ENCODE measurements around the gene HEBP2. TPM values are rescaled to one million over a fixed set of nuclear protein-coding genes. Genes with fewer than 3 reads are reported as not detected.
A peak's percentile ranks its signal among the peaks of the same experiment; 100 is the strongest.

Gene HEBP2
- total and polyA plus RNA-seq, 2 donors from 2014 or later: 62.6 to 66.5 TPM

DNA sequence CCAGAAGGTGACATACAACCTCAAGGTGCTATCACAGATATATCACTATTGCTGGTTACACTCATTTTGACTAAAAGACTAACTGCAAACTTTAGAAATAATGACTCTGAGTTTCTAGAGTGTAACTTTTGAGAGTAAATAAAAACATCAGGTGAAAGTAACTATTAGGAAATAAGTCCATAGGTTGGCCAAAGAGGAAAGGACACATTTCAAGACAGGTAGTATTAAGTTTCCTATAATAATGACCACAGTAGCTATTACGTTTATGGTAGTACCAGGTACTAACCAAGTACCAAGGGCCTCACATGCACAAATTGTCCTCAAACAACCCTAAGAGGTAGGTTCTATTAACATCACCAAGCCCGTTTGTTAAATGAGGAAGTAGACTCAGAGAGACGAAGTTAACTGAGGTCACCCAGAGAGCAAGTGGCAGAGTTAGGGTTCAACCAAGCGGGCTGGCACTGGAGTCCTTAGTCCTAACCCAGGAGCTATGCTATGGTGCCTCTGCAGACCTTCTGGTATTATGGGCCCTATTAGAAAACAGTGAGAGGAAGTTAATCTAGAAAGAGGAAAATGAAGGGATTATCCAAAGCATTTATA, 36.8 kb downstream of the HEBP2 start:
- DNase-seq: no peak
- FAIRE-seq: no peak
- peaks cover 0 to 25% (median 3%) of the 10 kb centered on the region in 3 donors for H3K36me3 ChIP-seq (ENCODE audit: control insufficient read depth in 2 of 3, insufficient read depth in 3 of 3, low read length in 3 of 3)
- no peaks in the 10 kb centered on the region for H3K27me3 ChIP-seq (ENCODE audit: control insufficient read depth, insufficient read depth, low read length)
- no peak overlapping the region for H3K4me3 ChIP-seq (ENCODE audit: low read length in 3 of 3)
- TF ChIP-seq, protein P1, sequence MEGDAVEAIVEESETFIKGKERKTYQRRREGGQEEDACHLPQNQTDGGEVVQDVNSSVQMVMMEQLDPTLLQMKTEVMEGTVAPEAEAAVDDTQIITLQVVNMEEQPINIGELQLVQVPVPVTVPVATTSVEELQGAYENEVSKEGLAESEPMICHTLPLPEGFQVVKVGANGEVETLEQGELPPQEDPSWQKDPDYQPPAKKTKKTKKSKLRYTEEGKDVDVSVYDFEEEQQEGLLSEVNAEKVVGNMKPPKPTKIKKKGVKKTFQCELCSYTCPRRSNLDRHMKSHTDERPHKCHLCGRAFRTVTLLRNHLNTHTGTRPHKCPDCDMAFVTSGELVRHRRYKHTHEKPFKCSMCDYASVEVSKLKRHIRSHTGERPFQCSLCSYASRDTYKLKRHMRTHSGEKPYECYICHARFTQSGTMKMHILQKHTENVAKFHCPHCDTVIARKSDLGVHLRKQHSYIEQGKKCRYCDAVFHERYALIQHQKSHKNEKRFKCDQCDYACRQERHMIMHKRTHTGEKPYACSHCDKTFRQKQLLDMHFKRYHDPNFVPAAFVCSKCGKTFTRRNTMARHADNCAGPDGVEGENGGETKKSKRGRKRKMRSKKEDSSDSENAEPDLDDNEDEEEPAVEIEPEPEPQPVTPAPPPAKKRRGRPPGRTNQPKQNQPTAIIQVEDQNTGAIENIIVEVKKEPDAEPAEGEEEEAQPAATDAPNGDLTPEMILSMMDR (IDR thresholded peaks at IDR 0.05; ENCODE audit: borderline replicate concordance, extremely low read depth, insufficient read depth): no peak
- intact Hi-C loops (cut with DNase I): no loop called here
- no peak overlapping the region for H3K27ac ChIP-seq (ENCODE audit: low read depth in 2 of 2, low read length in 2 of 2)
- no peaks in the 10 kb centered on the region for H3K4me1 ChIP-seq (ENCODE audit: control insufficient read depth in 2 of 3, insufficient read depth in 2 of 3, low read depth in 1 of 3, low read length in 3 of 3)
- no peak overlapping the region for H3K9ac ChIP-seq (ENCODE audit: low read length in 3 of 3)
- no peaks in the 10 kb centered on the region for H3K9me3 ChIP-seq (ENCODE audit: control insufficient read depth in 2 of 3, insufficient read depth in 1 of 3, low read length in 3 of 3)

DNA sequence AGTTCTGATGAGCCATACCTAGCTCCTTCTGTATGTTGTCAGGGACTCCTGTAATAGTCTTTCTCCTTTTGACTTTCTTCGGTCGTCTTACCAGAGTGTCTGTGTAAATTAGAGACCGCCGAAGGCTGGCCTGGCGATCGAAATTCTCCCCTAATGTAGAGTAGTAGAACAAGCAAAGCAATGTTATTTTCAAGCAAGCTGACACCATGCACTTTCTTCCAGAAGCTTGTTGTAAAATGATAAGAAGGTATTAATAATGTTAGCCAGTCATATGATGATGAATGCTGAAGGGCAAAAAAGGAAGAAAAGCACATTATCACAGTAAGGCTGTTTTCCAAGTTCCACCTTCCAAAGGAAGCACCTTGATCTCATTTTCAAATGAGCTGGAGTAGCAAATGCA, 37.9 kb downstream of the HEBP2 start:
- no peak overlapping the region for H3K4me3 ChIP-seq (ENCODE audit: low read length in 3 of 3)
- TF ChIP-seq, protein P1 (IDR thresholded peaks at IDR 0.05; ENCODE audit: borderline replicate concordance, extremely low read depth, insufficient read depth): no peak
- H3K27ac ChIP-seq (ENCODE audit: low read depth in 2 of 2, low read length in 2 of 2): no peak overlapping the region
- no peak overlapping the region for H3K9ac ChIP-seq (ENCODE audit: low read length in 3 of 3)
- H3K4me1 ChIP-seq (ENCODE audit: control insufficient read depth in 2 of 3, insufficient read depth in 2 of 3, low read depth in 1 of 3, low read length in 3 of 3): no peaks in the 10 kb centered on the region
- no peaks in the 10 kb centered on the region for H3K27me3 ChIP-seq (ENCODE audit: control insufficient read depth, insufficient read depth, low read length)
- peaks cover 0 to 24% (median 3%) of the 10 kb centered on the region in 3 donors for H3K36me3 ChIP-seq (ENCODE audit: control insufficient read depth in 2 of 3, insufficient read depth in 3 of 3, low read length in 3 of 3)
- DNase-seq: no peak
- no peak for FAIRE-seq
- intact Hi-C loops (cut with DNase I): no loop called here
- H3K9me3 ChIP-seq (ENCODE audit: control insufficient read depth in 2 of 3, insufficient read depth in 1 of 3, low read length in 3 of 3): no peaks in the 10 kb centered on the region

DNA sequence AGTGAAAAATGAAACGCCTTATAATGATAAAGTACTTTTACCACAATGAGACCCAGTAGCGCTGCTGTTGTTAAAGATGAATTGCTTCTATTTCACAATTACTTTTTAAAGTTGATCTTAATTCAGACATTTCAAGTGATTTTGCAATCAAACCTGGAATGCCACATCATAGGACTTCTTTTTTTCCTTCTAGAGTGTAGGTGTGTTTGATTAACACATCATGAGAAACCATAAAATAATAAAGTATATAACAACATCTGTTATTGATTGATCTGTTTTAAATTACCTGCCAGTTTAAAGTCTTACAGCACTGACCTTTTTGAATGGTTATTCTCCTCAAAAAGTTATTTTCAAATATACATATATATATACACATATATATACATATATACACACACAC, 38.6 kb downstream of the HEBP2 start:
- no peak overlapping the region for H3K4me3 ChIP-seq (ENCODE audit: low read length in 3 of 3)
- DNase-seq (no peak), FAIRE-seq (peak; percentile 8)
- intact Hi-C loops (cut with DNase I): no loop called here
- TF ChIP-seq, protein P1 (IDR thresholded peaks at IDR 0.05; ENCODE audit: borderline replicate concordance, extremely low read depth, insufficient read depth): no peak
- H3K9ac ChIP-seq (ENCODE audit: low read length in 3 of 3): no peak overlapping the region
- H3K4me1 ChIP-seq (ENCODE audit: control insufficient read depth in 2 of 3, insufficient read depth in 2 of 3, low read depth in 1 of 3, low read length in 3 of 3): no peaks in the 10 kb centered on the region
- H3K27me3 ChIP-seq (ENCODE audit: control insufficient read depth, insufficient read depth, low read length): no peaks in the 10 kb centered on the region
- H3K9me3 ChIP-seq (ENCODE audit: control insufficient read depth in 2 of 3, insufficient read depth in 1 of 3, low read length in 3 of 3): no peaks in the 10 kb centered on the region
- H3K36me3 ChIP-seq (ENCODE audit: control insufficient read depth in 2 of 3, insufficient read depth in 3 of 3, low read length in 3 of 3): peaks cover 0 to 23% (median 3%) of the 10 kb centered on the region in 3 donors
- no peak overlapping the region for H3K27ac ChIP-seq (ENCODE audit: low read depth in 2 of 2, low read length in 2 of 2)

DNA sequence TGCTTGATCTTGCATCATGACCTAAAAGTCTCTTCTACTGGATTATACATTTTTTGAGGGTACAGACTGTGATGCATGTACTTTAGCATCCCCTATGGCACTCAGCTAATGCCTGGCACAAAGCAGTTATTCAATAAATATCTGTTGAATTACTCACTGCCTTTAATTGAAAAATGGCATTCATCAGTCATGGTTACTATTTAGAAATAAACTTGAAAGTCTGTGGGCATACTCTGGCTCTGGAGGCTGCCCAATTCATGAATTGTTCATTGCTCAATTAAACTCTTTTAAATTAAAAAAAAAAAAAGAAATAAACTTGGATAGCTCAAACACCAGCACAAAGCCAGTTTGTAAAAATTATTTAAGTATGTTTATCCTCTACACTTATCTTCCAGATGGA, 40.0 kb downstream of the HEBP2 start:
- no peaks in the 10 kb centered on the region for H3K9me3 ChIP-seq (ENCODE audit: control insufficient read depth in 2 of 3, insufficient read depth in 1 of 3, low read length in 3 of 3)
- H3K27me3 ChIP-seq (ENCODE audit: control insufficient read depth, insufficient read depth, low read length): no peaks in the 10 kb centered on the region
- H3K27ac ChIP-seq (ENCODE audit: low read depth in 2 of 2, low read length in 2 of 2): no peak overlapping the region
- DNase-seq: no peak
- H3K4me3 ChIP-seq (ENCODE audit: low read length in 3 of 3): no peak overlapping the region
- peaks cover 0 to 18% (median 3%) of the 10 kb centered on the region in 3 donors for H3K36me3 ChIP-seq (ENCODE audit: control insufficient read depth in 2 of 3, insufficient read depth in 3 of 3, low read length in 3 of 3)
- no peaks in the 10 kb centered on the region for H3K4me1 ChIP-seq (ENCODE audit: control insufficient read depth in 2 of 3, insufficient read depth in 2 of 3, low read depth in 1 of 3, low read length in 3 of 3)
- intact Hi-C loops (cut with DNase I): no loop called here
- TF ChIP-seq, protein P1 (IDR thresholded peaks at IDR 0.05; ENCODE audit: borderline replicate concordance, extremely low read depth, insufficient read depth): no peak
- H3K9ac ChIP-seq (ENCODE audit: low read length in 3 of 3): no peak overlapping the region
- FAIRE-seq: no peak
